IPS-18a (cell line): ENCODE data around the gene PIGU.

Experiments used
- H3K27ac ChIP-seq: one replicate; pipeline ENCODE4 v1.5.1; 2013; ENCODE audit warnings: low read length
- H3K27me3 ChIP-seq: one replicate; pipeline ENCODE4 v1.6.1; 2013; ENCODE audit warnings: mild to moderate bottlenecking, low read length; ENCODE audit not compliant: control insufficient read depth, insufficient read depth
- H3K36me3 ChIP-seq: one replicate; pipeline ENCODE4 v1.6.1; 2013; ENCODE audit warnings: low read depth, low read length; ENCODE audit not compliant: control insufficient read depth
- H3K4me1 ChIP-seq: one replicate; pipeline ENCODE4 v1.6.1; 2013; ENCODE audit warnings: low read depth, low read length; ENCODE audit not compliant: control insufficient read depth
- H3K4me3 ChIP-seq: one replicate; pipeline ENCODE4 v1.5.1; 2013; ENCODE audit warnings: low read length
- H3K9ac ChIP-seq: one replicate; pipeline ENCODE4 v1.6.1; 2013; ENCODE audit warnings: mild to moderate bottlenecking, low read length, moderate library complexity
- H3K9me3 ChIP-seq: one replicate; pipeline ENCODE4 v1.6.1; 2013; ENCODE audit warnings: low read depth, low read length; ENCODE audit not compliant: control insufficient read depth

PIGU gene

GRCh38 chr20:34581341-34582184, 95.3 kb downstream of the PIGU start:
- H3K27ac ChIP-seq = no peak overlapping the region
- no peaks in the 10 kb centered on the region for H3K27me3 ChIP-seq
- H3K4me1 ChIP-seq = no peaks in the 10 kb centered on the region
- H3K9me3 ChIP-seq = no peaks in the 10 kb centered on the region
- H3K9ac ChIP-seq = no peak overlapping the region
- H3K36me3 ChIP-seq = peaks cover 8% of the 10 kb centered on the region
- no peak overlapping the region for H3K4me3 ChIP-seq

- Histone ChIP-seq H3K27me3 (no peaks in the 10 kb centered on the region), H3K9ac (no peak overlapping the region), H3K9me3 (no peaks in the 10 kb centered on the region), H3K27ac (no peak overlapping the region), H3K4me3 (no peak overlapping the region), H3K36me3 (peaks cover 8% of the 10 kb centered on the region), H3K4me1 (no peaks in the 10 kb centered on the region)
Observed at GRCh38 chr20:34579979-34580940, 96.6 kb downstream of the PIGU start.

- H3K27ac ChIP-seq = no peak overlapping the region
- peaks cover 11% of the 10 kb centered on the region for H3K36me3 ChIP-seq
- H3K9ac ChIP-seq = no peak overlapping the region
- H3K9me3 ChIP-seq = no peaks in the 10 kb centered on the region
- no peak overlapping the region for H3K4me3 ChIP-seq
- no peaks in the 10 kb centered on the region for H3K4me1 ChIP-seq
- no peaks in the 10 kb centered on the region for H3K27me3 ChIP-seq
Observed at GRCh38 chr20:34579191-34579978, 97.5 kb downstream of the PIGU start.

GRCh38 chr20:34578521-34578920, 98.4 kb downstream of the PIGU start:
- H3K4me1 ChIP-seq = no peaks in the 10 kb centered on the region

GRCh38 chr20:34578025-34578424, 98.9 kb downstream of the PIGU start:
- Histone ChIP-seq H3K27ac (no peak overlapping the region), H3K4me1 (no peaks in the 10 kb centered on the region), H3K4me3 (no peak overlapping the region), H3K27me3 (no peaks in the 10 kb centered on the region), H3K9ac (no peak overlapping the region), H3K9me3 (no peaks in the 10 kb centered on the region), H3K36me3 (peaks cover 6% of the 10 kb centered on the region)

More at GRCh38 chr20:34578521-34578920, 98.4 kb downstream of the PIGU start:
- H3K36me3 ChIP-seq = peaks cover 6% of the 10 kb centered on the region
- no peak overlapping the region for H3K4me3 ChIP-seq
- no peak overlapping the region for H3K9ac ChIP-seq
- no peaks in the 10 kb centered on the region for H3K9me3 ChIP-seq
- no peak overlapping the region for H3K27ac ChIP-seq
- no peaks in the 10 kb centered on the region for H3K27me3 ChIP-seq

- Histone ChIP-seq H3K4me3 (no peak overlapping the region), H3K27me3 (no peaks in the 10 kb centered on the region), H3K27ac (no peak overlapping the region), H3K9me3 (no peaks in the 10 kb centered on the region), H3K9ac (no peak overlapping the region), H3K4me1 (no peaks in the 10 kb centered on the region), H3K36me3 (peaks cover 6% of the 10 kb centered on the region)
Observed at GRCh38 chr20:34577061-34577460, 99.8 kb downstream of the PIGU start.

- H3K4me3 ChIP-seq = no peak overlapping the region
- no peak overlapping the region for H3K9ac ChIP-seq
- H3K4me1 ChIP-seq = no peaks in the 10 kb centered on the region
- no peaks in the 10 kb centered on the region for H3K9me3 ChIP-seq
- H3K27me3 ChIP-seq = no peaks in the 10 kb centered on the region
- no peak overlapping the region for H3K27ac ChIP-seq
- H3K36me3 ChIP-seq = peaks cover 7% of the 10 kb centered on the region
Observed at GRCh38 chr20:34575756-34576155, 101.1 kb downstream of the PIGU start.

- H3K36me3 ChIP-seq = peaks cover 7% of the 10 kb centered on the region
- no peaks in the 10 kb centered on the region for H3K27me3 ChIP-seq
- no peak overlapping the region for H3K9ac ChIP-seq
- no peaks in the 10 kb centered on the region for H3K4me1 ChIP-seq
- H3K4me3 ChIP-seq = no peak overlapping the region
- no peaks in the 10 kb centered on the region for H3K9me3 ChIP-seq
- no peak overlapping the region for H3K27ac ChIP-seq
Observed at GRCh38 chr20:34575271-34575670, 101.6 kb downstream of the PIGU start.

- no peak overlapping the region for H3K4me3 ChIP-seq
- no peaks in the 10 kb centered on the region for H3K27me3 ChIP-seq
- no peak overlapping the region for H3K27ac ChIP-seq
- H3K36me3 ChIP-seq = peaks cover 7% of the 10 kb centered on the region
- no peaks in the 10 kb centered on the region for H3K4me1 ChIP-seq
- H3K9me3 ChIP-seq = no peaks in the 10 kb centered on the region
- H3K9ac ChIP-seq = no peak overlapping the region
Observed at GRCh38 chr20:34574861-34575260, 102.0 kb downstream of the PIGU start.

GRCh38 chr20:34574426-34574825, 102.5 kb downstream of the PIGU start:
- H3K27me3 ChIP-seq = no peaks in the 10 kb centered on the region
- no peaks in the 10 kb centered on the region for H3K9me3 ChIP-seq
- H3K36me3 ChIP-seq = peaks cover 7% of the 10 kb centered on the region
- H3K4me1 ChIP-seq = no peaks in the 10 kb centered on the region
- H3K27ac ChIP-seq = no peak overlapping the region
- no peak overlapping the region for H3K4me3 ChIP-seq
- no peak overlapping the region for H3K9ac ChIP-seq
